CD4-positive, alpha-beta T cell treated with Interleukin-15 for 4 hours (primary cell): ENCODE data around the gene NDUFB10.
"Not testable (repeated sequence)": the region's sequence is repeated elsewhere in the genome, so short reads cannot be mapped to it uniquely, and the experiment has no call there.

Experiments used
- DNase-seq: peaks from one replicate; pipeline ENCODE4 v3.0.0-alpha.2; 2020; ENCODE audit warnings: low spot score

Gene NDUFB10

DNA sequence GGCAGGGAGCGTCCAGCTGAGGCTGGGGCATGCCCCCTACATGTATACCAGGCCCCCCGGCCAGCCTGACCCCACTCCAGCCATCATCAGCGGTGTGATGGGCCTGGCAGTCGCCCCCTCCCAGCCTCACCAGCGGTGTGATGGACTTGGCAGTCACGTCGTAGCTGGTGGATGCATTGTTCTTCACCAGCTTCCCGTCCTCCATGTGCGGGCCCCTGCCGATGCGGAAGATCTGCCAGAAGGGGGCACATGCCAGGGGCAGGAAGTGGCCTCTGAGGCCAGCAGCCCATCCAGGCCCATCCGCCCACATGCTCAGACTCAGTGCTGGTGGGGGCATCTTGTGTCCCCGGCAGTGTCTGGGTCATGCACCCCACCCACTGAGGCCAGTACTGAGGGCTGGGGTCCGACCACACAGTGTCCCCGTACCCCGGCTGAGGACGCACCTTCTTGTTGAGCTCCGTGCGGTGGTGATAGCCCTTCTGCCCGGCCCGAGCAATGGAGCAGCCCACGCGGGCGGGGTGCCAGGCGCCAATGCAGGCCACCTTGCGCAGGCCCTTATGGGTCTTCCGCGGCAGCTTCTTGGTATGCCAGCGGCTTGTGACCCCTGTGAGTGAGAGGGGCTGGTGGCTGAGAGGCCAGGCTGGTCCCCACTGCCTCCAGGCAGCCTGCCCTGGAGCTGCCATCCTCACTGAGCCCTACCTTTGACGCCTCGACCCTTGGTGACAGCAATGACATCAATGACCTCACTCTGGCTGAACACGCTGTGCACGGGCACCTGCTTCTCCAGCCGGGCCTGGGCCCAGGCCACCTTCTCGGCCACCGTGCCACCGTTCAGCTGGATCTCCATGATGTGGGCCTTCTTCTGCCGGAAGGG, 12.6 kb upstream of the NDUFB10 start:
- no peak for DNase-seq

DNA sequence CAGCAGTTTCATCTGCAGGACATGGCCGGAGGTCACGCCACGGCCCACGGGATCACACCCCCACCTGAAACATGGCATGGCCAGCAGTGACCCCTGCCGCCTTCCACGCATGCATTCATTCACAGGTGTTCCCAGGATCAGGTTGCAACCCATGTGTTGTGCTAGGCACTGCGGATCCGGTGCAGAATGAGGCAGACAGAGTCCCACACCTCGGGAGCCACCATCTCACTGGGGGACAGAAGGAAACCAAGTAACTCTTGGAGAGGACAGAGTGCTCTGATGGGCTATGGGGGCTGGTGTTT, 12.0 kb upstream of the NDUFB10 start:
- no peak for DNase-seq

DNA sequence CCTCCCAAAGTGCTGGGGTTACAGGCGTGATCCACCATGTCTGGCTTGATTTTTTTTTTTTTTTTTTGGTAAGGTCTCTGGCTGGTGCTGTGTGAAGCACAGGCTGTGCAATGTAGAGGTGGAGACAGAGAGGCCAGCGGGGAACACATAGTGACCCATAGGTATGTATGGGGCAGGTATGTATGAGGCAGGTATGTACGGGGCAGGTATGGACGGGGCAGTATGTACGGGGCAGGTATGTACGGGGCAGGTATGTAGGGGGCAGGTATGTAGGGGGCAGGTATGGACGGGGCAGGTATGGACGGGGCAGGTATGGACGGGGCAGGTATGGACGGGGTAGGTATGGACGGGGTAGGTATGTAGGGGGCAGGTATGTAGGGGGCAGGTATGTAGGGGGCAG, 9.8 kb upstream of the NDUFB10 start:
- no peak for DNase-seq

DNA sequence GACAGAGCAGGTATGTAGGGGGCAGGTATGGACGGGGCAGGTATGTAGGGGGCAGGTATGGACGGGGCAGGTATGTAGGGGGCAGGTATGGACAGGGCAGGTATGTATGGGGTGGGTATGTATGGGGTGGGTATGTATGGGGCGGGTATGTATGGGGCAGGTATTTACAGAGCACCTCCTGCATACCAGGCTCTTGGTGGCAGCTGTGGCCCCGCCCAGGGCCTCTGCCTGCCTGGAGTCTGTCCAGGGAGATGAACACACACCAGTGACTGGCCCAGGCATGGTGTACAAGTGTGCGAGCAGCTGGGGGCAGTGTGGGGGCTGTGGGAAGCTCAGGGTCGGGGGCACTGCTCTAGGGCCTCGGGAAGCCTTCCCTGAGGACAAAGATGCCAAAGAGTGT, 9.3 kb upstream of the NDUFB10 start:
- DNase-seq = no peak

DNA sequence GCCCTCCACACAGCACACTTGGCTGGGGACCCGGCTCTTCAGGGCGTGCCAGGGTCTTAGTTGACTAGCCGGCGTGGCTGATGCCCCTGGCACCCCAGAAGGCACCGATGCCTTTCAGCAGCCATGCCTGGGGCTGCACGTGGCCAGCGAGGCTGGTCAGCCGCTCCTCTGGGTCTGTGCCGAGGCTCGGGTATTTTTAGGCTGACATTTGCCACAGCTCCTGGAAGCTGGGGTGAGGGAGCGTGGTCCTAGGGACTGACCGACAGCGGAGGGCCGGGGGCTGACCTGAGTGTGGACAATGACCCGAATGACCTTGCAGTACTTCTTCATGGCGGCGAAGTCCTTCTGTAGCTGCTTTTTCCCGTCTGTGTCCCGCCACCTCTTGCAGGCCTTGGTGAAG, 8.8 kb upstream of the NDUFB10 start:
- no peak for DNase-seq

DNA sequence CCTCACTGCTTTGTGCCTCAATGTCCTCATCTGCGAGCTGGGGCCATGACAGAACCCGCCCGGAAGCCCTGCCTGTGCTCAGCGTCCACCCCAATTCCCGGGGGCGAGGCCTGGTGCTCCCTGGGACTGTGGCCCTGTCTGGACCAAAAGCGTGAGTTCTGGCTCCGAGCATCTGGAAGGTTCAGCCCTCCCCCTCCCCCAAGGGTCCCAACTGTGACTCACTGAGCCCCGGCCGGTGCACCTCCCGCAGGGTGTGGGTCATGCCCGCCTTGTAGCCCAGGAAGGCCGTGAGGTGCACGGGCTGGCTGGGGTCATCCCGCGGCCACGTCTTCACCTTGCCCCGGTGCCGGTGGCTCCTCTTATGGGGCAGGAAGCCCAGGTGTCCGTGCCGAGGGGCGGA, 5.6 kb upstream of the NDUFB10 start:
- DNase-seq = no peak

DNA sequence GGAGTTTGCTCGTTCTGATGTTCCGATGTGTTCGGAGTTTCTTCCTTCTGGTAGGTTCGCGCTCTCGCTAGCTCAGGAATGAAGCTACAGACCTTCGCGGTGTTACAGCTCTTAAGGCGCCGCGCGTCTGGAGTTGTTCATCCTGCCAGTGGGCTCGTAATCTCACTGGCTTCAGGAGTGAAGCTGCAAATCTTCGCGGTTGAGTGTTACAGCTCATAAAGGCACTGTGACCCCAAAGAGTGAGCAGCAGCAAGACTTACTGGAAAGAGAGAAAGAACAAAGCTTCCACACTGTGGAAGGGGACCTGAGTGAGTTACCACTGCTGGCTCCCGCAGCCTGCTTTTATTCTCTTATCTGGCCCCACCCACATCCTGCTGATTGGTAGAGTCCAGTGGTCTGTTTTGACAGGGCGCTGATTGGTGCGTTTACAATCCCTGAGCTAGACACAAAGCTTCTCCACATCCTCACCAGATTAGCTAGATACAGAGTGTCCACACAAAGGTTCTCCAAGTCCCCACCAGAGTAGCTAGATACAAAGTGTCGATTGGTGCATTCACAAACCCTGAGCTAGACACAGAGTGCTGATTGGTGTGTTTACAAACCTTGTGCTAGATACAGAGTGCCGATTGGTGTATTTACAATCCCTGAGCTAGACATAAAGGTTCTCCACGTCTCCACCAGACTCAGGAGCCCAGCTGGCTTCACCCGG, 1.8 kb upstream of the NDUFB10 start:
- DNase-seq = not testable (repeated sequence)

DNA sequence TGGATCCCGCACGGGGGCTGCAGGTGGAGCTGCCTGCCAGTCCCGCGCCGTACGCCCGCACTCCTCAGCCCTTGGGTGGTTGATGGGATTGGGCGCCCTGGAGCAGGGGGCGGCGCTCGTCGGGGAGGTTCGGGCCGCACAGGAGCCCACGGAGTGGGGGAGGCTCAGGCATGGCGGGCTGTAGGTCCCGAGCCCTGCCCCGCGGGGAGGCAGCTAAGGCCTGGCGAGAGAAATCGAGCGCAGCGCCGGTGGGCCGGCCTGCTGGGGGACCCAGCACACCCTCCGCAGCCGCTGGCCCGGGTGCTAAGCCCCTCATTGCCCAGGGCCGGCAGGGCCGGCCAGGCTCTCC, 1.2 kb upstream of the NDUFB10 start:
- DNase-seq = not testable (repeated sequence)

DNA sequence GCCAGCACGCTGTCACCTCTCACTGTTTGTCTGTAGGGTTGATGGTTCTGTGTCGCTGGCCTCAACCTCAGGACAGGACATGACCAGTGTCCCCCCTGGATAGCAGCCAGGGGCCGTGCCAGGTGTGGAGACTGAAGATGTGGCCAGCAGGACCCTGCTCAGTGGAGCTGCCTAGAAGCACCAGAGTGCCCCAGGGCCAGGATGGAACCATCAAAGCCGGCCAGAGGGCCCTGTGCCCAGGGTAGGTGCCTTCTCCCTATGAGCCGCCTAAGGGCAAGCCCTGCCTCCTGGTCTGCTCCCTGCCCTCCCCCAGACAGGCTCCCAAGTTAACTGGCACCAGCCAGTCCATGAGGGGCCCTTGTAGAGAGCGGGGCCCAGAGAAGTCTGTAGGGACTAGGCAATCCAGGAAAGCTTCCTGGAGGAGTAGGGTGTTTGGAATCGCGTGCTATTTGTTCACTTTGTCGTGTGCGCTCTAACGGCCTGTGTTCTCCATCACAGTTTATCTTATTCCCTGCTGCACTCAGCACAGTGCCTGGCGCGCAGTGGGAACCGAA, 546 bp upstream of the NDUFB10 start:
- DNase-seq = no peak

DNA sequence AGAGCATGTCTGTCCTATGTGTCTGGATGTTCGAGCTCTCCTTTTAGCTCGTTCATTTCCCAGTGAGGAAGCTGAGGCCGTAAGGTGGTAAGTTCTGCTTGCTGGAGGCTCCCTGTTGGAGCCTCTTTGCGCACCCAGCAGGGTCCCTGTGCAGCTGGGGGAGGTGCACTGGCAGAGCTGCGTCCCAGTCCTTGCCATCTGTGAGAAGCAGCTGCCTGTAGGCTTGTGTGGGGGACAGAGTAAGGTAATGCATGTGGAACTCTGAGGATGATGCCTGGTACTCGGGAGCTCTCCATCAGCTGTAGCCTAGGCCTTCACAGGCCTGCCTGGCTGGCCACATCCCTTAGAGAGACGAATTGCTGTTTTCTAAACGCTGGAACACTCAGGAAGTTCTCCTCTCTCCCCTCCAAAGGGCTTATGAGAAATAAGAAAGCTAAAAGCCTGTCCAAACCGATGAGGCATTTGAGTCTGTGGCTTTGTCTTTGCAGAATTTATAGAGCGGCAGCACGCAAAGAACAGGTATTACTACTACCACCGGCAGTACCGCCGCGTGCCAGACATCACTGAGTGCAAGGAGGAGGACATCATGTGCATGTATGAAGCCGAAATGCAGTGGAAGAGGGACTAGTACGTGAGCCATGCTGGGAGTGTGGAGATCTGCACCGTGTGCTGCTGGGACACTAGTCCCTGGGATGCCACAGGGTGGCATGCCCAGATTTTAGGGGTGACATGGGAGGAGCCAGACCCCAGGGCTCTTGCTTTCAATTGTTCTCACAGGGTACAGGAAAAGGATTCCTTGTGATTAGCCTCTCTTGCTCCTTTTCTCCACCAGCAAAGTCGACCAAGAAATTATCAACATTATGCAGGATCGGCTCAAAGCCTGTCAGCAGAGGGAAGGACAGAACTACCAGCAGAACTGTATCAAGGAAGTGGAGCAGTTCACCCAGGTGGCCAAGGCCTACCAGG, 1.6 kb downstream of the NDUFB10 start:
- DNase-seq = no peak

DNA sequence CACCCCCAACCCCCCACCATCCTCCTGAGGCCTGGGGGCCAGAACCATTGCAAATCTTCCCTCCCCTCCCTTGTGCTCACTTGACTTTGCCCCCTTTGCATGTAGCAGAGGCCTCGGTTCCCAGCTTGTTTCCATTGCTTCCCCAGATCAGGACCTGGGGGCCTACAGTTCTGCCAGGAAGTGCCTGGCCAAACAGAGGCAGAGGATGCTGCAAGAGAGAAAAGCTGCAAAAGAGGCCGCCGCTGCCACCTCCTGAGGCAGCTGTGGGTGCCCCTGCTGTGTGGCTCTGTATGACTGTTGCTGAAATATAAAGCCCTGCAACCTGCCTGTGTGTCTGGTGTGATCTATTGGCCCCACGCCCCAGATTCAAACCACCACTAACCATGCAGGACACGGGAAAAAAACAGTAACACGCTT, 2.3 kb downstream of the NDUFB10 start:
- no peak for DNase-seq

DNA sequence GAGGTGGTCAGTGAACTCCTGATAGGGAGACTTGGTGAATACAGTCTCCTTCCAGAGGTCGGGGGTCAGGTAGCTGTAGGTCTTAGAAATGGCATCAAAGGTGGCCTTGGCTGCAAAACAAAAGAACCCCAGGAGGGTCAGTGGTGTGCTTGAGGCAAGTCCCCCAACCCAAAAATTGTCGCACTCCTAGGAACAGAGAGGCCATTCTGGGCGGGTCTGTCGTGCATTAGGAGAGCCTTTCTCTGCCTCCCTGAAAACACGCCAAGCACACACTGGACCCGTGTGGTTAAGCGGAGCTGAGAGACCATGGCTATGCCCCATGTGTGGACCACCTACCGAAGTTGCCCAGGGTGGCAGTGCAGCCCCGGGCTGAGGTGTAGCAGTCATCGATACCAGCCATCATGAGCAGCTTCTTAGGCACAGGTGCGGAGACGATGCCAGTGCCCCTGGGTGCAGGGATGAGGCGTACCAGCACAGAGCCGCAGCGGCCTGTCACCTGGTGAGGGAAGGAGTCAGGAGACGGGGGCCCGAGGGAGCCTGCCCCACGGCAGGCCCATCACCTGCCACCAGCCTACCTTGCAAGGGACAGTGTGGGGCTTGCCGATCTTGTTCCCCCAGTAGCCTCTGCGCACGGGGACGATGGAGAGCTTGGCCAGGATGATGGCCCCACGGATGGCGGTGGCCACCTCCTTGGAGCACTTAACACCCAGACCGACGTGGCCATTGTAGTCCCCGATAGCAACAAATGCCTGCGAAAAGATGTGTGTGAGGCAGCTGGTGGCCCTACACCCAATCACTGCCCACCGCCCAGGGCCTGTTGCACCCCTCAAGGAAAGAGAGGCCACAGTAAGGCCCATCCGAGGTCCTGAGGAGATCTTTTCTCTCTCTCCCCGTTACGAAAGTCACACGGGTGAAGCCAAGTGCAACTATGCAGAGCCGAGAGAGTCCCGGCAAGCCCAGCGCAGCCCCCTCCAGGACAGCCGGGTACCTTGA, 3.1 kb downstream of the NDUFB10 start:
- DNase-seq = not testable (repeated sequence)

DNA sequence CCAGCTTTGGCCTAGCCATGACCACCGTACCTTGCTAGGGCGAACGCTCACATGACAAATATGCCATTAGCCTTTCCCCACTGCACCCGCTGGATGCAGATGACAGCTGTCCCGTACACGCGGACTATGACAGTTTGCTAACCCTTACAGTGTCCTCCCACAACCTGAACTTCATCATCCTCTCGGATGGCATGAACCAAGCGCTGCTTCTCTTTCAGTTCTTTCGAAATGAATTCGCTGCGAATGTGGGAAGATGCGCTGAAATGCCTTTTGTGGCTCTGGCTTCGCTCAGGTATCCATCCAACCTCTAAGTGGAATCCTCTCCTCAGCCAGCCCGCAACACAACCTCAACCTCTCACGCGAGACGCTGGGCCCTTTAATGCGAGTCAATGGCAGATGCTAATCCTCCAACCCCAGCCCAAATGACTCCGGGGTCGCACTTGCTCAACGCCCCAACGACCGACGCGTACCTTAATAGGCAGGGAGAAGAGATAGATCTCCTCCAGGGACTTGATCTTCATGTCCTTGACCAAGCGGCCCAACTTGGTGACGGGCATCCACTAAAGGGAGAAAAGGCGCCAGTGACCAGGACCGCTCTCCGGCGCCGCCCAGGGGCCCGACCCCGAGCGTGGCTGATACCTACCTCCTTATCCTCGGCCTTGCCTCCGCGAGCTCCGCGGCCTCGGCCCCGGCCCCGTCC, 4.6 kb downstream of the NDUFB10 start:
- peak; percentile 36 for DNase-seq

DNA sequence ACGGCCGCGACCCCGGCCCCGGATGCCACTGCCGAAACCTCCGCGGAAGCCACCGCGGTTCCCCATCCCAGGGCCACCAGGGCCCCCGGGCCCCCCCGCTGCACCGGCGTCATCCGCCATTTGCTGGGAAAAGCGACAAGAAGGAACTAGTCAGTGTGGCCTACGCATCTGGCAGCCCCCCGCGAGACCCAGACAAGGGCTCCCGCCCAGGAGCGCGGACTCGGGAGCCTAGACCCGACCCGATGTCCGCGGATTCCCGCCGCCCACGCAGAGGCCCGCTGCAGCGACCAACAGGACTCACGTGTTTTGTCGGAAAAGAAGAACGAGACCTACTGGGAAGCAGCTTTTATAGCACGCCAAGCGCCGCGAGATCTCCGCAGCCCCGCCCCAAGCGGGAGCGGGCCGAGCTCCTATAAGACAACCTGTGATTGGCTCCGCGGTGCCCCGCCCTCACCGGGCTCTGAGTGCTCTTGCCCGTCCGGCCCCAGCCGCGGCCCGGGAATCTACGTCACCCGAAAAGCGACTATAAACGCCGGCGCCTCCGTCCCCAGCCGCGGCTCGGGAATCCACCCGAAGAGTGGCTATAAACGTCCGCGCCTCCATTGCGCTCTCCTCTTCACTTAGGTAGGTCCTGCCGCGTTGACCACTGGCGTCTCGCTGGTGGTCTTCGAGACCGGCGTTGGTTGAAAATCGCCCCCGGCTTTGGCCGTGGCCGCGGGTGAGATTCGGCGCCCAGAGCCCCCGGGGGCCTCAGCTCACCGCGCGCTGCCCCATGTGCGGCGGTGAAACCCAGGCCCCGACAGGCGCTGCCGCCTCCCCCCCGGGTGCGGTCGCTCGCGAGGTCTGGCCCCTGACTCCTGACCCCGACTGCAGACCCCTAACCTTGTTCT, 5.4 kb downstream of the NDUFB10 start, which contains the start of gene RPS2:
Gene RPS2, minus strand, starts transcription at position 321 of the 890 bp plus-strand sequence. Its CDS starts 201 bp downstream, at position 120.
- peak; percentile 99 for DNase-seq

DNA sequence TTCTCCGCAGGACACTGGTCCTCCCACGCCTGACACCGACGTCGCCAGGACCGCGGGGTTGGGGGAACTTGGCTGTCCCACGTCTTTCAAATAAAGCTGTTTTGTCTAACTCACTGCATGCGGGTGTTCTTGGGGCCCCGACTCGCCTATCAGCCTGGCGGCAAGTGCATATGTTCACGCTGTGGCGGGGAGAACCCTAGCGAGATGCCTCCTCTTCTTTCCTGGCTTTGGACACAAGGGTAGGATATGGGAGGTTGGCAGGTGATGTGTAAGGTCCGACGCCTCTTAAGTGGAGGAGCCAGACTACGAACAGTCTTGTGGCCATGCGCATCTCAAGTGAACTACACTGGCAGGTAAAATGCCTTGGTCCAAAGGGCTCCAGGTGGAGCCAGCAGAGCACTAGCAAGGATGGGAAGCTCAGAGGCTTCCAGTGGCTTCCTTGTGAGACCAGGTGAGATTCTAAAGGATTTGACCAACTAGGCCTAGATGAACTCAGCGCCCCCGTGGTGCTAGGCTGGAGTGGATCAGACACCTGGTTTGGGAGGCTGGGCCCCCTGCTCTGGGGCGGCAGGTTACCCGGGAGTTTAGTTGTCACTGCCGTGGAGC, 6.2 kb downstream of the NDUFB10 start:
- no peak for DNase-seq

DNA sequence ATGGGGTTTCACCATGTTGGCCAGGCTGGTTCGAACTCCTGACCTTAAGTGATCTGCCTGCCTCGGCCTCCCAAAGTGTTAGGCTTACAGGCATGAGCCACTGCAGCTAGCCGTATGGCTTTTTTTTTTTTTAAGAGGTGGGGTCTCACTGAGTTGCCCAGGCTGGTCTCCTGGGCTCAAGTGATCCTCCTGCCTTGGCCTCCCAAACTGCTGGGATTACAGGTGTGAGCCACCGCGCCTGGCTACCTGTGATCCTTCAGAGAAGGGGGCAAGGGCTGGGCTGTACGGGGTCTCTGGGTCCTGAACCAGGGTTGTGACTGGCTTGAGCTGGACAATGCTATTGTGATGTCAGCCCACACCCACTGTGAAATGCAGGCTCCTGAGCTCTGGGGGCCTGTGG, 7.1 kb downstream of the NDUFB10 start, which contains the start of gene RNF151:
Gene RNF151, plus strand, starts transcription at position 397 of the 400 bp plus-strand sequence. CDS start 26 bp downstream, outside the sequence.
- DNase-seq = no peak

DNA sequence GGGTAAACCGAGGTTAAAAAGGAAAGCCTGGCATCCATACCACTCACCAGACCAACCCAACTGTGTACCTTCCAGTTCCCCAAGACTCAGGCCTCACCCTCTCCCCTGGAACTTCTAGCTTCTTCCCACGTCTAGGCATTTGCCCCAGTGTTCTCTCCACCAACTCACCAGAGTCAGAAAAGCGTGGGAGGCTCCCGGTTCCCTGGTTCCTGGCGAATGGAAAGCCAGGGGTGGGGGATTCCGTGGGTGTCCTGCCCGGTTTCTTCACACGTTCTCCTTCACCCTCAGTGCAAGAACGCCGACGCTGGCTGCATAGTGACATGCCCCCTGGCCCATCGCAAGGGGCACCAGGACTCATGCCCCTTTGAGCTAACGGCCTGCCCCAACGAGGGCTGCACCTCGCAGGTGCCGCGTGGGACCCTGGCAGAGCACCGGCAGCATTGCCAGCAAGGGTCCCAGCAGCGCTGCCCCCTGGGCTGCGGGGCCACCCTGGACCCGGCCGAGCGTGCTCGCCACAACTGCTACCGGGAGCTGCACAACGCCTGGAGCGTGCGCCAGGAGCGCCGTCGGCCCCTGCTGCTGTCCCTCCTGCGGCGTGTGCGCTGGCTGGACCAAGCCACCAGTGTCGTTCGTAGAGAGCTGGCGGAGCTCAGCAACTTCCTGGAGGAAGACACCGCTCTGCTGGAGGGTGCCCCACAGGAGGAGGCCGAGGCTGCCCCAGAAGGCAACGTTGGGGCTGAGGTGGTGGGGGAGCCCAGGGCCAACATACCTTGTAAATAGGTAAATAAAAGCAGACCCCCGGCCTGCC, 9.0 kb downstream of the NDUFB10 start:
- no peak for DNase-seq
